ENCODE data around the gene ORC3. TPM values are rescaled to one million over a fixed set of nuclear protein-coding genes. Genes with fewer than 3 reads are reported as not detected.

The ORC3 gene
- total RNA-seq, 2 donors from 2014 or later, result 14.0 to 16.4 TPM

DNA sequence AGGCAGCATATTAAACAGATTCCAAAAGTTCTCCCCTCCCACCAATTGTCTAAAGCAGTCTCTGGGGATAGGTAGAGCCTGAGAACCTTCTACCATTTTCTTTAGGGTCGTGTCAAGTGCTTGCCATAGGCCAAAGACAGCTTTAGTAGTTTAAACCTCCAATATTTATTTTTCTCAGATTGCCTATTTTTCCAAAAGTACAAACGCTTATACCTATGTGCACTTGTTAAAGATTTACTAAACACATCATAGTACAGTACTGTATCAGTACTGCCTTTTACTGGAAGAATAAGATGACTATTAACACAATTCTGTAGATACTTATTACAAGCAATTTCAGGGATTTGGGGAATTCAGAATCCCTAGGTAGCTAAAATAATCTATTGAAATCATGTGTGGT is 82.7 kb downstream of the ORC3 start:
- H3K9ac ChIP-seq (ENCODE audit: low read depth in 2 of 2, low read length in 2 of 2), result no peak overlapping the region
- H3K4me3 ChIP-seq, result no peak overlapping the region
- no peaks in the 10 kb centered on the region for H3K4me1 ChIP-seq
- intact Hi-C loops (cut with DNase I), result no loop called here
- peaks cover 6% of the 10 kb centered on the region for H3K36me3 ChIP-seq
- no peaks in the 10 kb centered on the region for H3K9me3 ChIP-seq
- H3K27ac ChIP-seq, result no peak overlapping the region
- TF ChIP-seq, protein P1, sequence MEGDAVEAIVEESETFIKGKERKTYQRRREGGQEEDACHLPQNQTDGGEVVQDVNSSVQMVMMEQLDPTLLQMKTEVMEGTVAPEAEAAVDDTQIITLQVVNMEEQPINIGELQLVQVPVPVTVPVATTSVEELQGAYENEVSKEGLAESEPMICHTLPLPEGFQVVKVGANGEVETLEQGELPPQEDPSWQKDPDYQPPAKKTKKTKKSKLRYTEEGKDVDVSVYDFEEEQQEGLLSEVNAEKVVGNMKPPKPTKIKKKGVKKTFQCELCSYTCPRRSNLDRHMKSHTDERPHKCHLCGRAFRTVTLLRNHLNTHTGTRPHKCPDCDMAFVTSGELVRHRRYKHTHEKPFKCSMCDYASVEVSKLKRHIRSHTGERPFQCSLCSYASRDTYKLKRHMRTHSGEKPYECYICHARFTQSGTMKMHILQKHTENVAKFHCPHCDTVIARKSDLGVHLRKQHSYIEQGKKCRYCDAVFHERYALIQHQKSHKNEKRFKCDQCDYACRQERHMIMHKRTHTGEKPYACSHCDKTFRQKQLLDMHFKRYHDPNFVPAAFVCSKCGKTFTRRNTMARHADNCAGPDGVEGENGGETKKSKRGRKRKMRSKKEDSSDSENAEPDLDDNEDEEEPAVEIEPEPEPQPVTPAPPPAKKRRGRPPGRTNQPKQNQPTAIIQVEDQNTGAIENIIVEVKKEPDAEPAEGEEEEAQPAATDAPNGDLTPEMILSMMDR (IDR thresholded peaks at IDR 0.05), result no peak
- DNase-seq, result no peak
- no peaks in the 10 kb centered on the region for H3K27me3 ChIP-seq

DNA sequence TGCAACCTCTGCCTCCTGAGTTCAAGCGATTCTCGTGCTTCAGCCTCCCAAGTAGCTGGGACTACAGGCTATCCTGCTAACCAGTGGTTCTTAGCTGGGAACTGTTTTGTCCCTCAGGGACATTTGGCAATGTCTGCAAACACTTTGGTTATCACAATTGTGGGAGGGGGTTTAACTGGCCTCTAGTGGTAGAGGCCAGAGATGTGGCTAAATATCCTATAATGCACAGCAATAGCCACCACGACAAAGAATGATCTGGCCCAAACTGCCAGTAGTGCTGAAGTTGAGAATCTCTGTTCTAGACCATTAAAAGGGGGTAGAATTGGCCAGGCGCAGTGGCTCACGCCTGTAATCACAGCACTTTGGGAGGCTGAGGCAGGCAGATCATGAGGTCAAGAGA is 83.3 kb downstream of the ORC3 start:
- Histone ChIP-seq H3K36me3 (peaks cover 6% of the 10 kb centered on the region), H3K9me3 (no peaks in the 10 kb centered on the region), H3K4me3 (no peak overlapping the region), H3K27ac (no peak overlapping the region), H3K4me1 (no peaks in the 10 kb centered on the region), H3K9ac (ENCODE audit: low read depth in 2 of 2, low read length in 2 of 2) (no peak overlapping the region), H3K27me3 (no peaks in the 10 kb centered on the region)
- intact Hi-C loops (cut with DNase I), result no loop called here
- TF ChIP-seq, protein P1 (IDR thresholded peaks at IDR 0.05), result no peak
- no peak for DNase-seq

DNA sequence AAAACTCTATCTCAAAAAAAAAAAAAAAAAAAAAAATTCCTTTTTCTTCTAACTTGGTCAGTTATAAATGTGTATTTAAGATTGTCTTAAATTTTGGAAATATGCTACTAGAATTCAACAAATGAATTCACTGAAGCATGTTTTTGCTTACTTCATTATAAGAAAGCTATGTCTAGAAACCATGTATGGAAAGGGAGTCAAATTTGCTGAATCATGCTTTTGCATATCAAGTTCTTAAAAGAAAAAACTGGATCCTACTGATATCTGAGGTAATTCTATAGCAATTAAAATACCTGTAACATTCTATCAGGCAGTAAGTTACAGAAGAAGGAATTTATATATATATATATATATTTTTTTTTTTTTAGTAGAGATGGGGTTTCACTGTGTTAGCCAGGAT is 84.4 kb downstream of the ORC3 start:
- no peak for DNase-seq
- no peak overlapping the region for H3K4me3 ChIP-seq
- H3K27ac ChIP-seq, result no peak overlapping the region
- no peaks in the 10 kb centered on the region for H3K9me3 ChIP-seq
- intact Hi-C loops (cut with DNase I), result no loop called here
- TF ChIP-seq, protein P1 (IDR thresholded peaks at IDR 0.05), result no peak
- peaks cover 6% of the 10 kb centered on the region for H3K36me3 ChIP-seq
- H3K9ac ChIP-seq (ENCODE audit: low read depth in 2 of 2, low read length in 2 of 2), result no peak overlapping the region
- no peaks in the 10 kb centered on the region for H3K4me1 ChIP-seq
- H3K27me3 ChIP-seq, result no peaks in the 10 kb centered on the region

DNA sequence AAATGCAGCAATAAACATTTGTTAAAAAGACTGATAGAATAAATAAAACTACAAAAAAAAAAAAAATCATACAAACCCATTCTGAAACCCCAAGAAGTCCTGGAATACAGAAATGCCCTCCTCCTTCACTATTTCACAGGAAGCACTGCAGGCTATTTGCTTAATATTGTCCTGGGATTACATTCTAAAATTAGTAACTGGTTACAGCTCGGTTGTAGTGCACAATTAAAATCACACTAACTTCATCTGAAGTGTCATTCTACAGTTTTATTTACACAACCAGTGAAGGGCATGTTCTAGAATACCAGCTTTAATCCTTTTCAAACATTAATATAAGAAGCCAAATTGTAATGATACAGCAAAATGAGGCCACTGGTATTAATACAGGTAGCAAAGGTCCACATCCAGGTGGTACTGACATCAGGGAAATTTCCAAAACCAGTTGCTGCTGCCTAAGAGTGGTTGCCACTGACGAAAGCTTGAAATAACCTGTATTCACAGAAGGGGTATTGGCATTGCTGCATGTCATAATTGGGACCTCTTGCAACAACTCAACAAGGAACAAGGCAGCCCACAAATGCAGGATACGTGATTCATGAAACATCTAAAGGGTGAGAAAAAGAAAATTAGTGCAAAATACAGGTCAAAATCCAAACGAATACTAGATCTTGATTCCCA is 85.2 kb downstream of the ORC3 start:
- Histone ChIP-seq H3K27ac (no peak overlapping the region), H3K9me3 (no peaks in the 10 kb centered on the region), H3K36me3 (peaks cover 6% of the 10 kb centered on the region), H3K4me3 (no peak overlapping the region), H3K9ac (ENCODE audit: low read depth in 2 of 2, low read length in 2 of 2) (no peak overlapping the region), H3K4me1 (no peaks in the 10 kb centered on the region), H3K27me3 (no peaks in the 10 kb centered on the region)
- TF ChIP-seq, protein P1 (IDR thresholded peaks at IDR 0.05), result no peak
- no peak for DNase-seq
- intact Hi-C loops (cut with DNase I), result no loop called here

DNA sequence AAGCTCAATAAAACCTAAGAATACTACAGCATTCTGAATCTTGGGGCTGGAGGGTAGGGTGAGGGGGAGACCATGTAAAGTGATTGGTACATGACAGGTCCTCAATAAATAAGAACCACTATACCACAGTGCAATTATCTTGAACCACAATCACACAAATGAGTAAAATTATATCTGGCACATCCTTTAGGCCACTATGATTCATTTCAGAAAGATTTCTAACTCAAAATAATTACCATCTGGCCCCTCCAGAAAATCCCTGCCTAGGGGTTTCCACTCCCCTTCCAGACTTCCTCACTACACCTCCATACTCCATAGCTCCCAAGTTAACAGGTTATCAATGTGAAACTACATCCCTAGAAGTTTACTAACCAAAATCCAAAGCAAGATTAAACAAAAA is 92.4 kb downstream of the ORC3 start:
- intact Hi-C loops (cut with DNase I), result no loop called here
- no peaks in the 10 kb centered on the region for H3K9me3 ChIP-seq
- H3K27me3 ChIP-seq, result no peaks in the 10 kb centered on the region
- H3K9ac ChIP-seq (ENCODE audit: low read depth in 2 of 2, low read length in 2 of 2), result no peak overlapping the region
- H3K36me3 ChIP-seq, result no peaks in the 10 kb centered on the region
- H3K27ac ChIP-seq, result no peak overlapping the region
- H3K4me1 ChIP-seq, result no peaks in the 10 kb centered on the region
- DNase-seq, result no peak
- TF ChIP-seq, protein P1 (IDR thresholded peaks at IDR 0.05), result no peak
- H3K4me3 ChIP-seq, result no peak overlapping the region

All from colonic mucosa (tissue), 4 donors.